ENCODE results near the gene WWC2. TPM values are rescaled to one million over a fixed set of nuclear protein-coding genes. Genes with fewer than 3 reads are reported as not detected.

WWC2 gene
- total RNA-seq, 1 donor from 2014 or later, result 46.2 TPM

DNA sequence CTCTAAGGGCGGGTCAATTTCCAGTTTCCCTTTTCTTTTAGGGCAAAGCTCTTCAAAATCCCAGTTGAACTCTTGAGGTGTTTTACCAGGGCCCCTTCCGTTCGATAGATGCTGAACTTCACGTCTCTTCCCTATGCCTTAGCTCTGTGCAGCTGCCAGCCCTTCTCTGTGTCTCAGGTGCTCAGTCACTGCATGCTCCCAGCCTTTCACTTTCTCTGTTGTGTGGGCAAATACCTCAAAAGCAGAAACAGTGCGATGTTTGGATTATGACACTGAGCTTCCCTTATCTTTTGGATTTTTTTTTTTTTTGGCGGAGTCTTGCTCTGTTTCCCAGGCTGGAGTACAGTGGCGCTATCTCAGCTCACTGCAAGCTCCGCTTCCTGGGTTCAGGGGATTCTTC lies 112.5 kb downstream of the WWC2 start:
- TF ChIP-seq, protein P1, sequence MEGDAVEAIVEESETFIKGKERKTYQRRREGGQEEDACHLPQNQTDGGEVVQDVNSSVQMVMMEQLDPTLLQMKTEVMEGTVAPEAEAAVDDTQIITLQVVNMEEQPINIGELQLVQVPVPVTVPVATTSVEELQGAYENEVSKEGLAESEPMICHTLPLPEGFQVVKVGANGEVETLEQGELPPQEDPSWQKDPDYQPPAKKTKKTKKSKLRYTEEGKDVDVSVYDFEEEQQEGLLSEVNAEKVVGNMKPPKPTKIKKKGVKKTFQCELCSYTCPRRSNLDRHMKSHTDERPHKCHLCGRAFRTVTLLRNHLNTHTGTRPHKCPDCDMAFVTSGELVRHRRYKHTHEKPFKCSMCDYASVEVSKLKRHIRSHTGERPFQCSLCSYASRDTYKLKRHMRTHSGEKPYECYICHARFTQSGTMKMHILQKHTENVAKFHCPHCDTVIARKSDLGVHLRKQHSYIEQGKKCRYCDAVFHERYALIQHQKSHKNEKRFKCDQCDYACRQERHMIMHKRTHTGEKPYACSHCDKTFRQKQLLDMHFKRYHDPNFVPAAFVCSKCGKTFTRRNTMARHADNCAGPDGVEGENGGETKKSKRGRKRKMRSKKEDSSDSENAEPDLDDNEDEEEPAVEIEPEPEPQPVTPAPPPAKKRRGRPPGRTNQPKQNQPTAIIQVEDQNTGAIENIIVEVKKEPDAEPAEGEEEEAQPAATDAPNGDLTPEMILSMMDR (conservative IDR thresholded peaks at IDR 0.05; ENCODE audit: low read depth, low read length), result no peak
- no peak overlapping the region for H3K4me3 ChIP-seq (ENCODE audit: low read depth, low read length)
- DNase-seq (ENCODE audit: low read depth), result no peak

DNA sequence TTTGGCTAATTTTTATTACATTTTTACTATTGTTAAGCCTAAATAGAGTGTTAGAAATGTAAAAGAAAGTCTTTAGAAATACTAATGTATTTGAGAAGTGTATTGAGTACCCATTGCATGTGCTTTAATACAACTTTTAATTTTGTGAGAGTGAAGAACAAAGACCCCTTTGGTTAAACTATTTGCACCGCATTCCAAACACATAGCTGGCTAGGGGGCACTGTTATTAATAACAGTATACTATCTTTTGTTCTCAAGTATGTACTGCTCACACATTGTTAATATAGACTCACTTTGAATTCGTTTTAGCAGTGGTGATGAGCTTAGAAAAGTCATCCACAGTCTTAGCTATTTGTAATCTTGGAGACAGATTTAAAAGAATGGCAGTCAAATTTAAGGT lies 114.9 kb downstream of the WWC2 start:
- TF ChIP-seq, protein P1 (conservative IDR thresholded peaks at IDR 0.05; ENCODE audit: low read depth, low read length), result no peak

DNA sequence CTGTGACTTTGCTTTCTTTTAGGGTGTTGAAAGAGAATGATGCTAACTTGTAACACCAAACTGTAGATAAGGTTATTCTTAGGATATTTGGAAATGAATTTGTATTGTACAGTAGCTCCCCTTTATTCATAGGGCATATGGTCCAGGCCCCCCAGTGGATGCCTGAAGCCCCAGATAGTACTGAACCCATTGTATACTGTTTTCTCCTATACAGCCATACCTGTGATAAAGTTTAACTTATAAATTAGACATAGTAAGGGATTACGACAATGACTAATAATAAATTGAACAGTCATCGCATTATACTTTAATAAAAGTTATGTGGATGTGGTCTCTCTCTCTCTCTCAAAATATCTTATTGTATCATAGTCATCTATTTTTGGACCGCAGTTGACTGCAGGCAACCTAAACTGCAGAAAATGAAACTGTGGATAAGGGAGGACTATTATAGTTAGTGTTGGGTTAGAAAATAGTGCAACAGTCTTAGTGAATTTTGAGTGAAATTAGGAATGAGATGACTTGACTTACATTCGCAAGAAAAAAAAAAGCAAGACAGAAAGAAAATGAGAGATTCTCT lies 115.9 kb downstream of the WWC2 start:
- DNase-seq (ENCODE audit: low read depth), result no peak
- H3K4me3 ChIP-seq (ENCODE audit: low read depth, low read length), result no peak overlapping the region
- TF ChIP-seq, protein P1 (conservative IDR thresholded peaks at IDR 0.05; ENCODE audit: low read depth, low read length), result no peak

More for the DNA sequence above, 114.9 kb downstream of the WWC2 start:
- no peak for DNase-seq (ENCODE audit: low read depth)
- H3K4me3 ChIP-seq (ENCODE audit: low read depth, low read length), result no peak overlapping the region

DNA sequence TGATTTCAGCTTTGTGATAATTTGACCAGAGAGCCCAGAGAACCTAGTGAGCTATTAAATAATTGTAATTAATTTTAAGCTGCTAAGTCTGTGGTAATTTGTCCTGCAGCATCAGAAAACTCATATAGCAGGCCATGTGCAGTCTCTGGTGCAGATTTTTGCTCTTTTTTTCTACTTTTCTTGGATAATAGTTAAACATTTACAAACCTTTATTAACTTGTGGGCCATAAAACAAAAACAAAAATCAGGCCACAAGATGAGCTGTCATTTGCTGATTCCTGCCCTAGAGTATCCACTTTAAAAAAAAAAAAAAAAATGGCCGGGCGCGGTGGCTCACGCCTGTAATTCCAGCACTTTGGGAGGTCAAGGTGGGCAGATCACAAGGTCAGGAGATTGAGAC lies 121.2 kb downstream of the WWC2 start:
- TF ChIP-seq, protein P1 (conservative IDR thresholded peaks at IDR 0.05; ENCODE audit: low read depth, low read length), result no peak
- no peak for DNase-seq (ENCODE audit: low read depth)
- no peak overlapping the region for H3K4me3 ChIP-seq (ENCODE audit: low read depth, low read length)

DNA sequence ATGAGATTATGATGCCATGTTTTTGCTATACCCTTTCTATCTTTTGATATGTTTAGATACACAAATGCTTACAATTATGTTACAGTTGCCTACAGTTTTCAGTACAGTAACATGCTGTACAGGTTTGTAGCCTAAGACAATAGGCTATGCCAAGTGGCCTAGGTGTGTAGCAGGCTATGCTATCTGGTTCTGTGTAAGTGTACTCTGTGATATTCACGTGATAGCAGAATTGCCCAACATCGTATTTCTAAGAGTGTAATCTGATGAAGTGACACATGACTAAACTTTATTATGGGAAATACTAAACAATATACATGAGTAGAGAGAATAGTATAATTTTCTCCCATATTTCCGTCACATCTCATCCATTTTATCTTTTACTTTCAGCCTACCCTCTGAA lies 124.0 kb downstream of the WWC2 start:
- no peak overlapping the region for H3K4me3 ChIP-seq (ENCODE audit: low read depth, low read length)
- DNase-seq (ENCODE audit: low read depth), result no peak
- TF ChIP-seq, protein P1 (conservative IDR thresholded peaks at IDR 0.05; ENCODE audit: low read depth, low read length), result no peak

DNA sequence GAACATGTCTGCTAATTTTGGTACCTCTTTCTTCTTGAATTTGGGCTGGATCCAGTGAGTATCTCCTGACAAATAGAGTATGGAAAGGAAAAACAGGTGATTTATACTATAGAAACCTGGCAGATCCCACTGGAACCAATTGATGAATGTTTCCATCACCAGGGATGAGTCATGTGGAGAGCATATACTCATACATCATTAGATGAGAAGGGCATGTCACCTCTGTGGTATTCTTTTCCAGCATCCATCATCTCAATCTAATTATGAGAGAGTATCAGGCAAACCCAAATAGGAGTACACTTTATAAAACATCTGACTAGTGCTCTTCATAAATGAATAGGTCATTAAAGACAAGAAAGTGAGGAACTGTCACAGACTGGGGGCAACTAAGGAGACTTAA lies 130.3 kb downstream of the WWC2 start:
- TF ChIP-seq, protein P1 (conservative IDR thresholded peaks at IDR 0.05; ENCODE audit: low read depth, low read length), result no peak
- DNase-seq (ENCODE audit: low read depth), result no peak
- no peak overlapping the region for H3K4me3 ChIP-seq (ENCODE audit: low read depth, low read length)

DNA sequence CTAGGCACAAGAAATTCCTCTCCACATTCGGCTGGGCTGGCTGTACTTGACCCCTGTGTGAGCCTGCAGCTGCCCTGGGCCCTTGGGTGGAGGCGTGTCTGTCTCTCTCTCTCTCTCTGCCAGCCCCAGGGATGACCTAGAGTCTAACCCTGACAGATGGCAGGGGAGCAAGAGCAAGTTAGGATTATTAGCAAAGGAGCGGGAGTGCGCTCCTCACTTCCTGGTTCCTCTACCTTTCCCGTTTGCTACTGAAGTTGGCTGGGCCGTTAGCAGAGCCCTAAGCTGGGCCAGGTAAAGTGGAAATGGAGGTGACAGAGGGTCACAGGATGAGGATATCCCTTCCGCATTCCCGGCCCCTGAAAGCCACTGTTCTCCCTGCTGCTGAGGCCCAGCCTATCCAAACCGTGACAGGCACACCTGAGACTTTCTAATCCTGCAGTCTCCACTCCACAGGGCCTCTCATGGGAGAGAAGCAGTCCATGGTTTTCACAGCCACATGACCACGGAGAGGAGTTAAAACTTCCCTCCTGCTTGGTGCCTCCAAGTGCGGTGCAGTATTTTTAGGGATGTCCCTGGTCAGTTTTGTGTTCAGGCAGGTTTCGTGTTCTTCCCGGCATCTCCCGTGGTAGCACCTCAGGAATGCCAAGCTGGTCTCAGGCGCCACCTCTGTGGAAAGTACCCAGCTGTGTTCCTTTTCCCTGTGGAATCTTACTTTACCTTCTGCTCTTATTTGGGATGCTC lies 141.7 kb downstream of the WWC2 start:
- H3K4me3 ChIP-seq (ENCODE audit: low read depth, low read length), result no peak overlapping the region
- TF ChIP-seq, protein P1 (conservative IDR thresholded peaks at IDR 0.05; ENCODE audit: low read depth, low read length), result no peak
- DNase-seq (ENCODE audit: low read depth), result no peak

All from epithelial cell of proximal tubule (primary cell).